ENCODE data around the gene PCF11. TPM values are rescaled to one million over a fixed set of nuclear protein-coding genes. Genes with fewer than 3 reads are reported as not detected.

PCF11 gene
- total and polyA plus RNA-seq, 2 of the 13 experiments (the other 11 are each of a cell fraction or from before 2014, with no cell fraction given), result 40.3 to 47.7 TPM

DNA sequence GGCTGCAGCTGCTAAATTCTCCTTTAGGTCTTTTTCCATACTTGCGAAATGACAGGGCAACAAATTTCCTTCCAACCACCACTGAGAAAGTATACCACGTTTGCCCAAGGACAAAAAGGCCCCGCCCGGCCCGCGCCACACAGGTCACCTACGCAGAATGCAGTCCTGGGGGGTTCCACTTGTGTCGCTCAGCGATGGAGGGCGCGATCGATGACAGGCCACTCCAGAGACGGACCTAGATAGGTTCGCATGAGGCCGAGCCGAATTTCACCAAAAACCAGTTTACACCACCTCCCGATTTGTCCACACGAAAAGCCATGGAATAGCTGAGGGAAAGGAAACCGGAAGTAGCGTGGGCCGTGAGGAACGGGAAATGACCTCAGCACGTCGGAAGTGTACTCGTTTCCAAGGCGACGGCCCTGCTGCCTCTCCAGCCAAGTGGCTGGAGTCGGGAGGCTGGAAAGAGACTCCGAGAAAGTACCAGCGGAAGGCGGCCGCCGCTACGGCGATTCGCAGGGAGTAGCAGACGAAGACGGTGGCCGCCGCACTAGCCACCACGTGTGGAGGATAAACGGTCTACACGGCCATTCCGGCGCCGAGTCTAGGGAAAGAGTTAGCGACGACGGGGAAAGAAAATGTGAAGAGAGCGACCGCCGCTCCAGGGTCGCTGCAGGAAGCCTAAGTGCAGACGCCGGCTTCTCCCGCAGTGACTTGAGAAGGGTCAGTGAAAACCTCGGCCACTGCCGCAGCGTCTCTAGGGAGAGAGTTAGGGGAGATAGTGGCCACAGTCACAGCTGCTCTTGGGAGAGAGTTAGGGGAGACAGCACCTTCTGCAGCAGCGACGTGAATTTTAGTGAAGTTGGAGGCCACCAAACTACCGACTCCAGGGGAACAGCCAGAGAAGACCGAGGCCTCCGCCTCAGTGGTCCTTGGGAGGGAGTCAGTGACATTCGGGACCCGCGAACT, 36.7 kb downstream of the PCF11 start, which contains the start of gene ANKRD42 (continued):
- TF ChIP-seq ZNF468 (CRISPR knock-in tag; IDR thresholded peaks at IDR 0.05), result no peak
- TF ChIP-seq ZNF121 (CRISPR knock-in tag; IDR thresholded peaks at IDR 0.05), result no peak
- TF ChIP-seq ZMAT3 (CRISPR knock-in tag; conservative IDR thresholded peaks at IDR 0.05), result peak; percentile 74; the same call in 1 of the 2 replicates
- peak in 1 of 2 experiments; percentile 41; a peak in 1 of 4 replicates for TF ChIP-seq REST (IDR thresholded peaks at IDR 0.05; ENCODE audit: borderline replicate concordance in 1 of 2, low read depth in 1 of 2, low read length in 2 of 2)
- TF ChIP-seq RXRB (CRISPR knock-in tag; IDR thresholded peaks at IDR 0.05; ENCODE audit: borderline replicate concordance), result peak; percentile 38; the same call in 1 of the 2 replicates
- no peak; the same call in none of the 2 replicates for TF ChIP-seq ZNF292 (CRISPR knock-in tag; IDR thresholded peaks at IDR 0.05; ENCODE audit: borderline replicate concordance, low read depth)
- no peak for TF ChIP-seq RBM39 (IDR thresholded peaks at IDR 0.05; ENCODE audit: low read depth, low read length, poor library complexity, severe bottlenecking)
- no peak for TF ChIP-seq RFXAP (CRISPR knock-in tag; IDR thresholded peaks at IDR 0.05; ENCODE audit: borderline replicate concordance)
- peak; percentile 39; the same call in 1 of the 2 replicates for TF ChIP-seq MAF1 (CRISPR knock-in tag; IDR thresholded peaks at IDR 0.05; ENCODE audit: borderline replicate concordance)
- no peak for TF ChIP-seq ZBTB42 (CRISPR knock-in tag; IDR thresholded peaks at IDR 0.05)
- no peak for TF ChIP-seq CEBPG (CRISPR knock-in tag; IDR thresholded peaks at IDR 0.05)
- TF ChIP-seq, protein P1, sequence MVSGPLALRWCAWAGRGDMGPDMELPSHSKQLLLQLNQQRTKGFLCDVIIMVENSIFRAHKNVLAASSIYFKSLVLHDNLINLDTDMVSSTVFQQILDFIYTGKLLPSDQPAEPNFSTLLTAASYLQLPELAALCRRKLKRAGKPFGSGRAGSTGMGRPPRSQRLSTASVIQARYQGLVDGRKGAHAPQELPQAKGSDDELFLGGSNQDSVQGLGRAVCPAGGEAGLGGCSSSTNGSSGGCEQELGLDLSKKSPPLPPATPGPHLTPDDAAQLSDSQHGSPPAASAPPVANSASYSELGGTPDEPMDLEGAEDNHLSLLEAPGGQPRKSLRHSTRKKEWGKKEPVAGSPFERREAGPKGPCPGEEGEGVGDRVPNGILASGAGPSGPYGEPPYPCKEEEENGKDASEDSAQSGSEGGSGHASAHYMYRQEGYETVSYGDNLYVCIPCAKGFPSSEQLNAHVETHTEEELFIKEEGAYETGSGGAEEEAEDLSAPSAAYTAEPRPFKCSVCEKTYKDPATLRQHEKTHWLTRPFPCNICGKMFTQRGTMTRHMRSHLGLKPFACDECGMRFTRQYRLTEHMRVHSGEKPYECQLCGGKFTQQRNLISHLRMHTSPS (CRISPR knock-in tag; IDR thresholded peaks at IDR 0.05; ENCODE audit: low read depth), result no peak
- TF ChIP-seq, protein P2, sequence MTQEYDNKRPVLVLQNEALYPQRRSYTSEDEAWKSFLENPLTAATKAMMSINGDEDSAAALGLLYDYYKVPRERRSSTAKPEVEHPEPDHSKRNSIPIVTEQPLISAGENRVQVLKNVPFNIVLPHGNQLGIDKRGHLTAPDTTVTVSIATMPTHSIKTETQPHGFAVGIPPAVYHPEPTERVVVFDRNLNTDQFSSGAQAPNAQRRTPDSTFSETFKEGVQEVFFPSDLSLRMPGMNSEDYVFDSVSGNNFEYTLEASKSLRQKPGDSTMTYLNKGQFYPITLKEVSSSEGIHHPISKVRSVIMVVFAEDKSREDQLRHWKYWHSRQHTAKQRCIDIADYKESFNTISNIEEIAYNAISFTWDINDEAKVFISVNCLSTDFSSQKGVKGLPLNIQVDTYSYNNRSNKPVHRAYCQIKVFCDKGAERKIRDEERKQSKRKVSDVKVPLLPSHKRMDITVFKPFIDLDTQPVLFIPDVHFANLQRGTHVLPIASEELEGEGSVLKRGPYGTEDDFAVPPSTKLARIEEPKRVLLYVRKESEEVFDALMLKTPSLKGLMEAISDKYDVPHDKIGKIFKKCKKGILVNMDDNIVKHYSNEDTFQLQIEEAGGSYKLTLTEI (CRISPR knock-in tag; conservative IDR thresholded peaks at IDR 0.05), result no peak
- peak; percentile 76 for TF ChIP-seq MNT (IDR thresholded peaks at IDR 0.05)
